Lung (tissue), 12 donors: ENCODE data around the gene AGBL3. TPM values are rescaled to one million over a fixed set of nuclear protein-coding genes. Genes with fewer than 3 reads are reported as not detected.

Experiments
- ATAC-seq: fragments of 200-7000 bp; cut with Tn5 transposase; one replicate; pipeline ENCODE4 v1.9.1; 2020; ENCODE audit warnings: moderate number of reproducible peaks; ENCODE audit not compliant: insufficient read depth, low FRiP score
- DNase-seq, 3 donors: peaks; one replicate each; pipeline ENCODE4 v3.0.0-alpha.2; 2013 to 2017
- H3K27ac ChIP-seq, 2 donors: one replicate each; pipeline ENCODE4 v1.5.1; 2013; ENCODE audit warnings: mild to moderate bottlenecking in 2 of 2, moderate library complexity in 2 of 2, control low read depth in 1 of 2, inconsistent platforms in 1 of 2, low read depth in 1 of 2, low read length in 1 of 2
- H3K27me3 ChIP-seq, 3 donors: one replicate each; pipeline ENCODE4 v1.5.1; 2013; ENCODE audit warnings: low read length in 2 of 3; ENCODE audit not compliant: control insufficient read depth in 3 of 3, insufficient read depth in 3 of 3
- H3K36me3 ChIP-seq, 4 donors: one replicate each; pipeline ENCODE4 v1.5.1; 2013; ENCODE audit warnings: low read length in 4 of 4, mild to moderate bottlenecking in 1 of 4, moderate library complexity in 1 of 4; ENCODE audit not compliant: control insufficient read depth in 4 of 4, insufficient read depth in 4 of 4
- H3K4me1 ChIP-seq, 5 donors: one replicate each; pipeline ENCODE4 v1.5.1; 2013; ENCODE audit warnings: low read length in 5 of 5, mild to moderate bottlenecking in 2 of 5, moderate library complexity in 1 of 5; ENCODE audit not compliant: control insufficient read depth in 5 of 5, insufficient read depth in 5 of 5
- H3K4me3 ChIP-seq: one replicate; pipeline ENCODE4 v1.5.1; 2013; ENCODE audit warnings: mild to moderate bottlenecking, control low read depth, moderate library complexity
- H3K9ac ChIP-seq, 2 donors: one replicate each; pipeline ENCODE4 v1.5.1; 2013; ENCODE audit warnings: low read length in 2 of 2, control low read depth in 1 of 2; ENCODE audit not compliant: insufficient read depth in 1 of 2
- H3K9me3 ChIP-seq, 4 donors: one replicate each; pipeline ENCODE4 v1.5.1; 2013; ENCODE audit warnings: low read length in 3 of 4, mild to moderate bottlenecking in 1 of 4, moderate library complexity in 1 of 4; ENCODE audit not compliant: control insufficient read depth in 4 of 4, insufficient read depth in 3 of 4
- WGBS, 2 donors: extraction: QIAGEN DNeasy Blood & Tissue Kit; methylation state at CpG; one replicate each; pipeline ENCODE4 v1.1.7; 2013; 5-methylcytosine and 5-hydroxymethylcytosine counted together
- polyA plus RNA-seq, 2 donors: library from polyadenylated mRNA; stranded (reverse); fragments of 200-250 nt; gene quantifications; one replicate each; pipeline ENCODE4 v1.2.1, GENCODE V29; 2013
- total RNA-seq, 2 donors: library from RNA; depleted of rRNA in 1 of 2; stranded (reverse); fragments of >200 nt in 1 of 2; gene quantifications; one replicate each; pipeline ENCODE4 v1.2.1, GENCODE V29; 2014 to 2021
- TF ChIP-seq, protein P1 (sequence below): IDR thresholded peaks from 2 replicates; pipeline ENCODE4 v1.5.1; 2012; ENCODE audit warnings: mild to moderate bottlenecking; ENCODE audit errors: control extremely low read depth, extremely low read depth
- donor health status: control.
- donor health status: control.
- donor health status: Bipolar disorder and iron deficiency.
- donor health status: healthy.
- donor health status: DM: yes; HTN: yes; CAD: no.

AGBL3 gene
- total and polyA plus RNA-seq, 4 donors: 1.3 to 5.2 (median 2.8) TPM

DNA sequence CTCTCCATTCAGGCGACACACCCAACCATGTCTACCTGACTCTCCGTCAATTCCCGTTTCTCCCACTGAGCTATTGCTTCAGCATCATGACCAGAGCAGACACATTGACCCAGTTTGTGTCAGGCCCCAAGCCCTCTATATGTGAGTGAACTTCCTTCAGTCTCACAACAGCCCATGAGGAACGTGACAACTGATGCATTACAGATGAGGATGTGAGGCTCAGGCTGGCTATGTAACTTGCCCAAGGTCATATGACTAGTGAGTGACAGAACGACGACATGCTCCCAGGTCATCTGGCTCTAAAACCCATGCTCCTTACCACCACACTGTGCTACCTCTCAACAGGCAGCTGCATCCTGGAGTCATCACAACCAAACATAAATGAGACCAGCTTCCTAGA lies 165.2 kb downstream of the AGBL3 start:
- 32 to 45% methylated on average over 6 of the region's 6 CpGs for WGBS, 2 donors

DNA sequence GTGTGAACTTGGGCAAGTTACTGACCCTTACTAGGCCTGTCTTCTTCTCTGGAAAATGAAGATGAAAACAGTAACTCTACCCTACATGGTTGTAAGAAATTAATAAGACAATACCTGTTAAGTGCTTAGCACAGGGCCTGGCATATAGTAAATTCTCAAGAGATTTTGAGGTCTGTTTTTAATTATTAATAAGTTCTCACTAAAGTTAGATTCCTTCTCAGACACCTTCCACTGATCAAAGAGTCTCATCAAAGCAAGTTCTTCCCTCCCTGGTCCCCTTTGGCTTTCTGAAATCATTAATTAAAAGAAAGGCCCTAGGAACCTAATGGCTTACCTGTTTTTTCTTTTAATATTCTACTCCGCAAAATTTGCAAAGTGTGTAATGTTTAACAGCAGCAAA lies 166.1 kb downstream of the AGBL3 start:
- Histone ChIP-seq H3K9me3 (peaks cover 0 to 4% (median 2%) of the 10 kb centered on the region in 4 donors), H3K27me3 (no peaks in the 10 kb centered on the region), H3K4me3 (no peak overlapping the region), H3K4me1 (peaks cover 0 to 12% (median 10%) of the 10 kb centered on the region in 5 donors), H3K27ac (peak overlapping the region in 1 of 2 donors; percentile 36), H3K9ac (no peak overlapping the region), H3K36me3 (peaks cover 0 to 2% (median 0%) of the 10 kb centered on the region in 4 donors)
- TF ChIP-seq, protein P1, sequence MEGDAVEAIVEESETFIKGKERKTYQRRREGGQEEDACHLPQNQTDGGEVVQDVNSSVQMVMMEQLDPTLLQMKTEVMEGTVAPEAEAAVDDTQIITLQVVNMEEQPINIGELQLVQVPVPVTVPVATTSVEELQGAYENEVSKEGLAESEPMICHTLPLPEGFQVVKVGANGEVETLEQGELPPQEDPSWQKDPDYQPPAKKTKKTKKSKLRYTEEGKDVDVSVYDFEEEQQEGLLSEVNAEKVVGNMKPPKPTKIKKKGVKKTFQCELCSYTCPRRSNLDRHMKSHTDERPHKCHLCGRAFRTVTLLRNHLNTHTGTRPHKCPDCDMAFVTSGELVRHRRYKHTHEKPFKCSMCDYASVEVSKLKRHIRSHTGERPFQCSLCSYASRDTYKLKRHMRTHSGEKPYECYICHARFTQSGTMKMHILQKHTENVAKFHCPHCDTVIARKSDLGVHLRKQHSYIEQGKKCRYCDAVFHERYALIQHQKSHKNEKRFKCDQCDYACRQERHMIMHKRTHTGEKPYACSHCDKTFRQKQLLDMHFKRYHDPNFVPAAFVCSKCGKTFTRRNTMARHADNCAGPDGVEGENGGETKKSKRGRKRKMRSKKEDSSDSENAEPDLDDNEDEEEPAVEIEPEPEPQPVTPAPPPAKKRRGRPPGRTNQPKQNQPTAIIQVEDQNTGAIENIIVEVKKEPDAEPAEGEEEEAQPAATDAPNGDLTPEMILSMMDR: no peak
- 85 to 97% methylated on average over 1 of the region's 1 CpG for WGBS, 2 donors
- no peak for ATAC-seq
- DNase-seq: no peak

More for the DNA sequence above, 165.2 kb downstream of the AGBL3 start:
- no peak overlapping the region for H3K9ac ChIP-seq
- TF ChIP-seq, protein P1: no peak
- peak; percentile 15 for ATAC-seq
- peaks cover 0 to 14% (median 9%) of the 10 kb centered on the region in 5 donors for H3K4me1 ChIP-seq
- H3K27ac ChIP-seq: peak overlapping the region; percentile 66 to 80
- peaks cover 0 to 2% (median 0%) of the 10 kb centered on the region in 4 donors for H3K36me3 ChIP-seq
- peaks cover 0 to 4% (median 1%) of the 10 kb centered on the region in 4 donors for H3K9me3 ChIP-seq
- no peak overlapping the region for H3K4me3 ChIP-seq
- DNase-seq: no peak
- H3K27me3 ChIP-seq: no peaks in the 10 kb centered on the region

DNA sequence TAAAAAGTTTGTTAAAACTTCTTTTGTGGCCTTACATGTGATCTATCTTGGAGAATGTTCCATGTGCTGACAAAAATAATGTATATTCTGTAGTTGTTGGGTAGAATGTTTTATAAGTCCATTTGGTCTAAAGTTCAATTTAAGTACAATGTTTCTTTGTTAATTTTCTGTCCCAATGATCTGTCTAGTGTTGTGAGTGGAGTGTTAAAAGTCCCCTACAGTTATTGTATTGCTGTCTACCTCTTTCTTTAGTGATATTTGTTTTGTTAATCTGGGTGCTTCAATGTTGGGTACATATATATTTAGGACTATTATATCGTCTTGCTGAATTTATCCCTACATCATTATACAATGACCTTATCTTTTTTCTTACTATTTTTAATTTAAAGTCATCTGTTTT lies 168.4 kb downstream of the AGBL3 start:
- no peak for ATAC-seq
- Histone ChIP-seq H3K27ac (no peak overlapping the region), H3K4me1 (peaks cover 0 to 24% (median 8%) of the 10 kb centered on the region in 5 donors), H3K27me3 (no peaks in the 10 kb centered on the region), H3K36me3 (peaks cover 0 to 2% (median 0%) of the 10 kb centered on the region in 4 donors), H3K9me3 (peaks cover 0 to 4% (median 3%) of the 10 kb centered on the region in 4 donors), H3K9ac (no peak overlapping the region), H3K4me3 (no peak overlapping the region)
- no peak for DNase-seq
- TF ChIP-seq, protein P1: no peak
- 75 to 89% methylated on average over 1 of the region's 1 CpG for WGBS, 2 donors

DNA sequence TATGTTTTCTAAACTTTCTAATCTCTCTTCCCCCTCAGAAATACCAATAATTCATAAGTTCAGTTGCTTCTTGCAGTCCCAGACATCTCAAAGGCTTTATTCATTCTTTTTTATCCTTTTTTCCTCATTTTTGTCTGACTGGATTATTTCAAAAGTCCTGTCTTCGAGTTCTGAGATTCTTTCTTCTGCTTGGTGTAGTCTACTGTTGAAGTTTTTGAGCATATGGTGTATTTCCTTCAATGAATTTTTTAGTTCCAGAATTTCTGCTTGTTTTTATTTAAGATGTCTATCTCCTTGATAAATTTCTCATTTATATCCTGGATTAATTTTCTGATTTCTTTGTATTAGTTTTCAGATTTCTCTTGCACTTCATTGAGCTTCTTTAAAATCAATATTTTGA lies 170.0 kb downstream of the AGBL3 start:
- H3K9ac ChIP-seq: no peak overlapping the region
- no peaks in the 10 kb centered on the region for H3K27me3 ChIP-seq
- 93 to 97% methylated on average over 1 of the region's 1 CpG for WGBS, 2 donors
- H3K9me3 ChIP-seq: peaks cover 0 to 4% (median 3%) of the 10 kb centered on the region in 4 donors
- no peak overlapping the region for H3K27ac ChIP-seq
- no peak overlapping the region for H3K4me3 ChIP-seq
- H3K4me1 ChIP-seq: peaks cover 0 to 26% (median 9%) of the 10 kb centered on the region in 5 donors
- TF ChIP-seq, protein P1: no peak
- H3K36me3 ChIP-seq: peaks cover 0 to 2% (median 0%) of the 10 kb centered on the region in 4 donors
- no peak for ATAC-seq
- DNase-seq: no peak
